SU-DHL-6 (cell line): ENCODE results near the gene SF3B5.

ENCODE experiments used
- H2AFZ ChIP-seq: fragments of 200-600 bp; sonication (generic); 2 replicates; pipeline ENCODE4 v1.6.1; 2014; ENCODE audit warnings: low read depth, mild to moderate bottlenecking, moderate library complexity, mixed read lengths, antibody characterized with exemption, low read length; ENCODE audit not compliant: severe bottlenecking
- H3F3A ChIP-seq: fragments of 200-600 bp; shearing (Covaris generic); 2 replicates; pipeline ENCODE4 v1.6.0; 2016; ENCODE audit warnings: antibody characterized with exemption, mild to moderate bottlenecking; ENCODE audit not compliant: insufficient read depth
- H3K27ac ChIP-seq: fragments of 200-600 bp; sonication (generic); 2 replicates; pipeline ENCODE4 v1.5.1; 2016; ENCODE audit warnings: low read depth, mild to moderate bottlenecking, low read length, moderate library complexity, mixed read lengths
- H3K27me3 ChIP-seq: fragments of 200-600 bp; sonication (generic), shearing (Covaris generic); 2 replicates; pipeline ENCODE4 v1.6.0; 2014; ENCODE audit warnings: mild to moderate bottlenecking, low read length
- H3K36me3 ChIP-seq: fragments of 200-600 bp; sonication (generic); 2 replicates; pipeline ENCODE4 v1.6.1; 2014; ENCODE audit warnings: mild to moderate bottlenecking, low read length, mixed read lengths
- H3K4me2 ChIP-seq: fragments of 300-600, 200-600 bp; shearing (Covaris generic), sonication (generic); 2 replicates; pipeline ENCODE4 v1.6.0; 2014; ENCODE audit warnings: low read length, low read depth, mild to moderate bottlenecking; ENCODE audit not compliant: poor library complexity, severe bottlenecking
- H3K4me3 ChIP-seq: fragments of 200-600 bp; sonication (generic); 2 replicates; pipeline ENCODE4 v1.5.1; 2014; ENCODE audit warnings: antibody characterized with exemption, low read length, mild to moderate bottlenecking, mixed read lengths; ENCODE audit not compliant: insufficient read depth, poor library complexity, severe bottlenecking
- H3K79me2 ChIP-seq: fragments of 200-600 bp; sonication (generic); 2 replicates; pipeline ENCODE4 v1.6.1; 2014; ENCODE audit warnings: mild to moderate bottlenecking, low read length, moderate library complexity; ENCODE audit not compliant: insufficient read depth
- H3K9ac ChIP-seq: fragments of 200-600 bp; sonication (generic); 2 replicates; pipeline ENCODE4 v1.7.0; 2014; ENCODE audit warnings: mild to moderate bottlenecking, low read length
- H3K9me2 ChIP-seq: fragments of 200-600 bp; sonication (generic); replicated peaks from 2 replicates; pipeline ENCODE4 v1.6.1; 2014; ENCODE audit warnings: low read length; ENCODE audit not compliant: insufficient read depth
- H3K9me3 ChIP-seq: fragments of 200-600 bp; sonication (generic); 2 replicates; pipeline ENCODE4 v1.6.1; 2014; ENCODE audit warnings: low read length, mixed read lengths; ENCODE audit not compliant: insufficient read depth
- H4K20me1 ChIP-seq: fragments of 200-600 bp; sonication (generic); 2 replicates; pipeline ENCODE4 v1.6.1; 2014; ENCODE audit warnings: low read depth, mild to moderate bottlenecking, antibody characterized with exemption, low read length, moderate library complexity, mixed read lengths
- CTCF ChIP-seq: fragments of 200-600 bp; sonication (generic); IDR thresholded peaks from one replicate; pipeline ENCODE4 v1.5.1; 2017; ENCODE audit warnings: antibody characterized with exemption, mild to moderate bottlenecking, low read length, moderate library complexity; ENCODE audit not compliant: insufficient read depth, poor library complexity, severe bottlenecking
- EZH2phosphoT487 ChIP-seq: fragments of 200-600 bp; sonication (generic), shearing (Covaris generic); conservative IDR thresholded peaks from 2 replicates; pipeline ENCODE4 v1.6.1; 2018; ENCODE audit warnings: mild to moderate bottlenecking, antibody characterized with exemption, low read length, moderate library complexity, mixed read lengths

Gene SF3B5

DNA sequence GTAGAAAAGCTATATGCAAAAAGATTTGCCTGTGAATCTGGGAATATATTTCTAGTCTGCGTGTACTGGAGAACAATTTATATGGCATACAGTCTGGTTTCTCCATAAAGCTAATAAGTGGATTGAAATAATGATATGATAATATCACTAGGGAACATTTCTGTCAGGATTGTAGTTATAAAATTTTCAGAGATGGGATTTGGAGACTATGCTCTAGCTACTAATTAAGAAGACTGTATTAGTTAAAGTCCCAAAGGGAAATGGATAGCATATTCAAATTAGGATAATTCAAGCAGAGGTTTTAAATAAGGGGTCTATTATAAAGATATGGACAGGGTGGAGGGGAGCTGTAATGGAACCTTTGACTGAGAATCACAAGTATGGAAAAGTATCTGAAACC, 47.7 kb upstream of the SF3B5 start:
- Histone ChIP-seq H3K4me2 (no peak overlapping the region), H3K9ac (no peak overlapping the region), H3K9me3 (no peaks in the 10 kb centered on the region), H2AFZ (no peak overlapping the region), H3K4me3 (no peak overlapping the region), H3K27me3 (no peaks in the 10 kb centered on the region), H4K20me1 (no peaks in the 10 kb centered on the region), H3K79me2 (no peaks in the 10 kb centered on the region), H3K36me3 (no peaks in the 10 kb centered on the region), H3F3A (no peaks in the 10 kb centered on the region), H3K27ac (no peak overlapping the region), H3K9me2 (no peaks in the 10 kb centered on the region)
- no peak for TF ChIP-seq EZH2phosphoT487
- TF ChIP-seq CTCF: no peak

DNA sequence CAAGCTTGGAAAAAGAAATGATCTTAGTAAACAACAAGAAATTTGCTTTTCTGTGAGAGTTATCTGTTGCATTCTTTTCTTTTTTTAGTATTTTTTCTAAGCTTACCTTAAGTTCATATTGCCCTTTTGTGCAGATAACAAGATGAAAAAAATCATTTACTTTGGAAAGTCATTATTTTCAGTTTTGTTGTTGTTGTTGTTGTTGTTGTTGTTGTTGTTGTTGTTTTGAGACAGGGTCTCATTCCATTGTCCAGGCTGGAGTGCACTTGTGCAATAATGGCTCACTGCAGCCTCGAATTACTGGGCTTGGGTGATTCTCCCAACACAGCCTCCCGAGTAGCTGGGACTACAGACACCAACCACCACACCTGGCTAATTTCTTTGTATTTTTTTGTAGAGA, 46.1 kb upstream of the SF3B5 start:
- Histone ChIP-seq H3K27ac (no peak overlapping the region), H2AFZ (no peak overlapping the region), H3K4me2 (no peak overlapping the region), H3K79me2 (no peaks in the 10 kb centered on the region), H3K27me3 (no peaks in the 10 kb centered on the region), H3K4me3 (no peak overlapping the region), H3K9me2 (no peaks in the 10 kb centered on the region), H3K9ac (no peak overlapping the region), H4K20me1 (no peaks in the 10 kb centered on the region), H3K36me3 (no peaks in the 10 kb centered on the region), H3F3A (no peaks in the 10 kb centered on the region), H3K9me3 (no peaks in the 10 kb centered on the region)
- no peak for TF ChIP-seq EZH2phosphoT487
- TF ChIP-seq CTCF: no peak

DNA sequence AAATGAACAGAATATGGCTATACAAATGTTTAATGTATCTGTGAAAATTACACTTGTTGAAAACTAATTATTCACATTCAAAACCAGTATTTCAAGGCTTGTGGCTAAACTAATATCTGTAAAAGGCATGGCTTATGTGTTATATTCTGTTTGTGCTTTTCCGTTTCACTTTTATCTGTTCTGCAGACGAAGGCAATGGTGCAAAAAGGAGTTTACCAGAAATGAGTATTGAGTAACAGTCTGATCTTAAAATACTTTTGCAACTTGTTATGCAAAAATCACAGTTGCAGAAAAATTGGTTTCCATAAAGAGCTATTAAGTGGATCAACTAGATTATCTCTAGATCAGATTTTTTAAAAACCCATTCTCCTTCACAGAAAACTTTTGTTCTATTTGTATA, 45.5 kb upstream of the SF3B5 start:
- Histone ChIP-seq H3K4me3 (no peak overlapping the region), H4K20me1 (no peaks in the 10 kb centered on the region)

More for the DNA sequence above, 45.5 kb upstream of the SF3B5 start:
- no peaks in the 10 kb centered on the region for H3K9me3 ChIP-seq
- TF ChIP-seq CTCF (no peak), EZH2phosphoT487 (no peak)
- no peaks in the 10 kb centered on the region for H3K27me3 ChIP-seq
- H3K79me2 ChIP-seq: no peaks in the 10 kb centered on the region
- H3K36me3 ChIP-seq: no peaks in the 10 kb centered on the region
- H3F3A ChIP-seq: no peaks in the 10 kb centered on the region
- no peak overlapping the region for H3K4me2 ChIP-seq
- no peak overlapping the region for H3K9ac ChIP-seq
- no peak overlapping the region for H2AFZ ChIP-seq
- no peaks in the 10 kb centered on the region for H3K9me2 ChIP-seq
- H3K27ac ChIP-seq: no peak overlapping the region
